ENCODE data around the gene RHOF. TPM values are rescaled to one million over a fixed set of nuclear protein-coding genes. Genes with fewer than 3 reads are reported as not detected.

Gene RHOF
- total RNA-seq, 1 donor from 2014 or later: 31.9 TPM

- FAIRE-seq: no peak
- Mint-ChIP-seq H3K36me3 (ENCODE audit: low read depth, unreplicated experiment) (peaks cover 13% of the 10 kb centered on the region), H3K4me1 (ENCODE audit: low read depth, unreplicated experiment) (no peaks in the 10 kb centered on the region)
Measured at GRCh38 chr12:121822393-121823100, 29.1 kb upstream of the RHOF start.

GRCh38 chr12:121820056-121820455 lies 26.6 kb upstream of the RHOF start:
- DNase-seq (ENCODE audit: low read depth): no peak
- H3K36me3 ChIP-seq (ENCODE audit: insufficient read depth, low read length): peaks cover 44% of the 10 kb centered on the region
- no peak overlapping the region for H2AFZ ChIP-seq (ENCODE audit: low read depth, low read length)
- no peaks in the 10 kb centered on the region for H3K9me3 Mint-ChIP-seq (ENCODE audit: unreplicated experiment)
- no peaks in the 10 kb centered on the region for H3K9me3 ChIP-seq (ENCODE audit: insufficient read depth, low read depth, low read length)
- no peaks in the 10 kb centered on the region for H3K4me1 Mint-ChIP-seq (ENCODE audit: low read depth, unreplicated experiment)
- no peaks in the 10 kb centered on the region for H3K27me3 Mint-ChIP-seq (ENCODE audit: low read depth, unreplicated experiment)
- no peaks in the 10 kb centered on the region for H3K4me1 ChIP-seq (ENCODE audit: insufficient read depth, low read length)
- H3K79me2 ChIP-seq (ENCODE audit: insufficient read depth, low read length): peaks cover 17% of the 10 kb centered on the region
- H3K27ac ChIP-seq (ENCODE audit: low read depth, low read length): no peak overlapping the region
- no peak overlapping the region for H3K4me2 ChIP-seq (ENCODE audit: low read length)
- H3K4me3 ChIP-seq (ENCODE audit: insufficient read depth, low read depth, low read length): no peak overlapping the region
- no peak overlapping the region for H3K27ac Mint-ChIP-seq (ENCODE audit: unreplicated experiment)
- no peak for FAIRE-seq
- peaks cover 10% of the 10 kb centered on the region for H3K36me3 Mint-ChIP-seq (ENCODE audit: low read depth, unreplicated experiment)
- H4K20me1 ChIP-seq (ENCODE audit: insufficient read depth, low read length): peaks cover 52% of the 10 kb centered on the region
- no peak overlapping the region for H3K4me3 Mint-ChIP-seq (ENCODE audit: unreplicated experiment)
- TF ChIP-seq EZH2 (IDR thresholded peaks at IDR 0.05; ENCODE audit: insufficient read depth, low read length) (no peak), CTCF (IDR thresholded peaks at IDR 0.05; ENCODE audit: insufficient read depth, low read depth, low read length) (no peak)
- no peaks in the 10 kb centered on the region for H3K27me3 ChIP-seq (ENCODE audit: insufficient read depth, low read length)
- no peak overlapping the region for H3K9ac ChIP-seq (ENCODE audit: low read length)

More at GRCh38 chr12:121822393-121823100, 29.1 kb upstream of the RHOF start:
- H3K27ac Mint-ChIP-seq (ENCODE audit: unreplicated experiment): no peak overlapping the region
- Histone ChIP-seq H3K4me3 (ENCODE audit: insufficient read depth, low read depth, low read length) (no peak overlapping the region), H3K9ac (ENCODE audit: low read length) (no peak overlapping the region), H3K36me3 (ENCODE audit: insufficient read depth, low read length) (peaks cover 32% of the 10 kb centered on the region), H3K27ac (ENCODE audit: low read depth, low read length) (no peak overlapping the region), H3K9me3 (ENCODE audit: insufficient read depth, low read depth, low read length) (no peaks in the 10 kb centered on the region), H2AFZ (ENCODE audit: low read depth, low read length) (no peak overlapping the region), H3K27me3 (ENCODE audit: insufficient read depth, low read length) (no peaks in the 10 kb centered on the region), H4K20me1 (ENCODE audit: insufficient read depth, low read length) (peaks cover 37% of the 10 kb centered on the region), H3K79me2 (ENCODE audit: insufficient read depth, low read length) (peaks cover 3% of the 10 kb centered on the region), H3K4me1 (ENCODE audit: insufficient read depth, low read length) (no peaks in the 10 kb centered on the region), H3K4me2 (ENCODE audit: low read length) (no peak overlapping the region)
- no peak for TF ChIP-seq CTCF (IDR thresholded peaks at IDR 0.05; ENCODE audit: insufficient read depth, low read depth, low read length)
- no peak for TF ChIP-seq EZH2 (IDR thresholded peaks at IDR 0.05; ENCODE audit: insufficient read depth, low read length)
- no peaks in the 10 kb centered on the region for H3K27me3 Mint-ChIP-seq (ENCODE audit: low read depth, unreplicated experiment)
- DNase-seq (ENCODE audit: low read depth): no peak
- H3K4me3 Mint-ChIP-seq (ENCODE audit: unreplicated experiment): no peak overlapping the region
- no peaks in the 10 kb centered on the region for H3K9me3 Mint-ChIP-seq (ENCODE audit: unreplicated experiment)

All from astrocyte (in vitro differentiated cells and primary cell).